Activated T-cell treated with anti-CD3 and anti-CD28 coated beads, Interleukin-2, amount 50 U/mL, for 4 hours (primary cell): ENCODE measurements around the gene RIT2. TPM values are rescaled to one million over a fixed set of nuclear protein-coding genes. Genes with fewer than 3 reads are reported as not detected.

ENCODE experiments used
- ATAC-seq, 2 donors: fragments of 200-7000 bp; cut with Tn5 transposase; one replicate each; pipeline ENCODE4 v1.10.0; 2021
- DNase-seq: peaks from one replicate; pipeline ENCODE4 v3.0.0-alpha.2; 2020
- H3K27me3 Mint-ChIP-seq: one replicate; pipeline ENCODE4 v1.8.0; 2021; ENCODE audit warnings: low read depth, mixed read lengths
- H3K36me3 Mint-ChIP-seq: one replicate; pipeline ENCODE4 v1.8.0; 2022; ENCODE audit warnings: mixed read lengths; ENCODE audit not compliant: insufficient read depth
- H3K4me1 Mint-ChIP-seq: one replicate; pipeline ENCODE4 v1.8.0; 2021; ENCODE audit warnings: low read depth, mixed read lengths
- H3K4me3 Mint-ChIP-seq: one replicate; pipeline ENCODE4 v1.8.0; 2021; ENCODE audit warnings: mild to moderate bottlenecking, moderate library complexity, mixed read lengths
- H3K9me3 Mint-ChIP-seq: one replicate; pipeline ENCODE4 v1.8.0; 2021; ENCODE audit warnings: mixed read lengths
- total RNA-seq, 3 donors: library from RNA; stranded (reverse); gene quantifications; one replicate each; pipeline ENCODE4 v1.2.1, GENCODE V29; 2021

Gene RIT2
- total RNA-seq, 3 donors from 2014 or later, result not detected

- no peak for ATAC-seq
- H3K4me1 Mint-ChIP-seq, result no peaks in the 10 kb centered on the region
- DNase-seq, result no peak
- peaks cover 6% of the 10 kb centered on the region for H3K9me3 Mint-ChIP-seq
- no peaks in the 10 kb centered on the region for H3K36me3 Mint-ChIP-seq
- H3K4me3 Mint-ChIP-seq, result no peak overlapping the region
- H3K27me3 Mint-ChIP-seq, result no peaks in the 10 kb centered on the region
Measured at GRCh38 chr18:42850174-42851083, 265.1 kb downstream of the RIT2 start.

GRCh38 chr18:42839408-42839807, 276.1 kb downstream of the RIT2 start:
- DNase-seq, result no peak
- Mint-ChIP-seq H3K9me3 (peaks cover 18% of the 10 kb centered on the region), H3K4me3 (no peak overlapping the region), H3K27me3 (no peaks in the 10 kb centered on the region), H3K4me1 (no peaks in the 10 kb centered on the region), H3K36me3 (no peaks in the 10 kb centered on the region)
- ATAC-seq, result no peak

- Mint-ChIP-seq H3K9me3 (peaks cover 16% of the 10 kb centered on the region), H3K4me1 (no peaks in the 10 kb centered on the region), H3K36me3 (no peaks in the 10 kb centered on the region), H3K4me3 (no peak overlapping the region), H3K27me3 (no peaks in the 10 kb centered on the region)
- ATAC-seq (no peak), DNase-seq (no peak)
Measured at GRCh38 chr18:42838546-42839145, 276.8 kb downstream of the RIT2 start.

GRCh38 chr18:42830936-42831335, 284.5 kb downstream of the RIT2 start:
- no peak for DNase-seq
- Mint-ChIP-seq H3K9me3 (peaks cover 4% of the 10 kb centered on the region), H3K4me3 (no peak overlapping the region), H3K36me3 (no peaks in the 10 kb centered on the region), H3K4me1 (no peaks in the 10 kb centered on the region), H3K27me3 (no peaks in the 10 kb centered on the region)
- no peak for ATAC-seq

- no peaks in the 10 kb centered on the region for H3K36me3 Mint-ChIP-seq
- H3K9me3 Mint-ChIP-seq, result peaks cover 4% of the 10 kb centered on the region
- DNase-seq, result no peak
- H3K4me3 Mint-ChIP-seq, result no peak overlapping the region
- H3K27me3 Mint-ChIP-seq, result no peaks in the 10 kb centered on the region
- no peaks in the 10 kb centered on the region for H3K4me1 Mint-ChIP-seq
- no peak for ATAC-seq
Measured at GRCh38 chr18:42828881-42829280, 286.6 kb downstream of the RIT2 start.

- no peaks in the 10 kb centered on the region for H3K36me3 Mint-ChIP-seq
- H3K9me3 Mint-ChIP-seq, result no peaks in the 10 kb centered on the region
- ATAC-seq (no peak), DNase-seq (no peak)
- H3K4me3 Mint-ChIP-seq, result no peak overlapping the region
- H3K27me3 Mint-ChIP-seq, result no peaks in the 10 kb centered on the region
- H3K4me1 Mint-ChIP-seq, result no peaks in the 10 kb centered on the region
Measured at GRCh38 chr18:42824178-42824577, 291.3 kb downstream of the RIT2 start.

GRCh38 chr18:42822711-42823110, 292.8 kb downstream of the RIT2 start:
- Mint-ChIP-seq H3K36me3 (no peaks in the 10 kb centered on the region), H3K4me3 (no peak overlapping the region), H3K27me3 (no peaks in the 10 kb centered on the region), H3K9me3 (no peaks in the 10 kb centered on the region), H3K4me1 (no peaks in the 10 kb centered on the region)
- ATAC-seq (no peak), DNase-seq (no peak)

GRCh38 chr18:42821492-42821891, 294.0 kb downstream of the RIT2 start:
- H3K4me3 Mint-ChIP-seq, result no peak overlapping the region
- H3K27me3 Mint-ChIP-seq, result no peaks in the 10 kb centered on the region
- ATAC-seq, result no peak
- no peaks in the 10 kb centered on the region for H3K9me3 Mint-ChIP-seq
- H3K4me1 Mint-ChIP-seq, result no peaks in the 10 kb centered on the region
- DNase-seq, result no peak
- H3K36me3 Mint-ChIP-seq, result no peaks in the 10 kb centered on the region

- H3K27me3 Mint-ChIP-seq, result no peaks in the 10 kb centered on the region
- H3K4me3 Mint-ChIP-seq, result no peak overlapping the region
- H3K9me3 Mint-ChIP-seq, result peaks cover 16% of the 10 kb centered on the region
- DNase-seq (no peak), ATAC-seq (no peak)
- H3K36me3 Mint-ChIP-seq, result no peaks in the 10 kb centered on the region
- no peaks in the 10 kb centered on the region for H3K4me1 Mint-ChIP-seq
Measured at GRCh38 chr18:42814618-42815017, 300.9 kb downstream of the RIT2 start.

- ATAC-seq, result no peak
- no peak overlapping the region for H3K4me3 Mint-ChIP-seq
- no peaks in the 10 kb centered on the region for H3K27me3 Mint-ChIP-seq
- peaks cover 16% of the 10 kb centered on the region for H3K9me3 Mint-ChIP-seq
- DNase-seq, result no peak
- no peaks in the 10 kb centered on the region for H3K4me1 Mint-ChIP-seq
- no peaks in the 10 kb centered on the region for H3K36me3 Mint-ChIP-seq
Measured at GRCh38 chr18:42814184-42814583, 301.3 kb downstream of the RIT2 start.

- no peak overlapping the region for H3K4me3 Mint-ChIP-seq
- ATAC-seq, result no peak
- no peaks in the 10 kb centered on the region for H3K27me3 Mint-ChIP-seq
- no peaks in the 10 kb centered on the region for H3K4me1 Mint-ChIP-seq
- H3K9me3 Mint-ChIP-seq, result peaks cover 16% of the 10 kb centered on the region
- H3K36me3 Mint-ChIP-seq, result no peaks in the 10 kb centered on the region
- no peak for DNase-seq
Measured at GRCh38 chr18:42813570-42813969, 301.9 kb downstream of the RIT2 start.

GRCh38 chr18:42807887-42808286, 307.6 kb downstream of the RIT2 start:
- H3K4me3 Mint-ChIP-seq, result no peak overlapping the region
- DNase-seq, result no peak
- no peaks in the 10 kb centered on the region for H3K4me1 Mint-ChIP-seq
- H3K9me3 Mint-ChIP-seq, result peaks cover 6% of the 10 kb centered on the region
- H3K36me3 Mint-ChIP-seq, result no peaks in the 10 kb centered on the region
- no peaks in the 10 kb centered on the region for H3K27me3 Mint-ChIP-seq
- ATAC-seq, result no peak

GRCh38 chr18:42801706-42802105, 313.8 kb downstream of the RIT2 start:
- Mint-ChIP-seq H3K4me3 (no peak overlapping the region), H3K9me3 (peaks cover 9% of the 10 kb centered on the region), H3K36me3 (no peaks in the 10 kb centered on the region), H3K27me3 (no peaks in the 10 kb centered on the region), H3K4me1 (no peaks in the 10 kb centered on the region)
- ATAC-seq, result no peak
- no peak for DNase-seq

- no peak for DNase-seq
- H3K36me3 Mint-ChIP-seq, result no peaks in the 10 kb centered on the region
- no peaks in the 10 kb centered on the region for H3K4me1 Mint-ChIP-seq
- ATAC-seq, result no peak
- H3K27me3 Mint-ChIP-seq, result no peaks in the 10 kb centered on the region
- no peak overlapping the region for H3K4me3 Mint-ChIP-seq
- peaks cover 12% of the 10 kb centered on the region for H3K9me3 Mint-ChIP-seq
Measured at GRCh38 chr18:42798606-42799170, 316.8 kb downstream of the RIT2 start.
